ENCODE data around the gene RCCD1.
"Not testable (repeated sequence)": the region's sequence is repeated elsewhere in the genome, so short reads cannot be mapped to it uniquely, and the experiment has no call there.

Gene RCCD1, protein sequence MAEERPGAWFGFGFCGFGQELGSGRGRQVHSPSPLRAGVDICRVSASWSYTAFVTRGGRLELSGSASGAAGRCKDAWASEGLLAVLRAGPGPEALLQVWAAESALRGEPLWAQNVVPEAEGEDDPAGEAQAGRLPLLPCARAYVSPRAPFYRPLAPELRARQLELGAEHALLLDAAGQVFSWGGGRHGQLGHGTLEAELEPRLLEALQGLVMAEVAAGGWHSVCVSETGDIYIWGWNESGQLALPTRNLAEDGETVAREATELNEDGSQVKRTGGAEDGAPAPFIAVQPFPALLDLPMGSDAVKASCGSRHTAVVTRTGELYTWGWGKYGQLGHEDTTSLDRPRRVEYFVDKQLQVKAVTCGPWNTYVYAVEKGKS

GRCh38 chr15:90954712-90955623 is at the start of gene RCCD1:
RCCD1 (plus strand) TSS chr15:90954884; CDS start chr15:90956735, 1,851 bp downstream.
- peak; percentile 97 for DNase-seq

DNA sequence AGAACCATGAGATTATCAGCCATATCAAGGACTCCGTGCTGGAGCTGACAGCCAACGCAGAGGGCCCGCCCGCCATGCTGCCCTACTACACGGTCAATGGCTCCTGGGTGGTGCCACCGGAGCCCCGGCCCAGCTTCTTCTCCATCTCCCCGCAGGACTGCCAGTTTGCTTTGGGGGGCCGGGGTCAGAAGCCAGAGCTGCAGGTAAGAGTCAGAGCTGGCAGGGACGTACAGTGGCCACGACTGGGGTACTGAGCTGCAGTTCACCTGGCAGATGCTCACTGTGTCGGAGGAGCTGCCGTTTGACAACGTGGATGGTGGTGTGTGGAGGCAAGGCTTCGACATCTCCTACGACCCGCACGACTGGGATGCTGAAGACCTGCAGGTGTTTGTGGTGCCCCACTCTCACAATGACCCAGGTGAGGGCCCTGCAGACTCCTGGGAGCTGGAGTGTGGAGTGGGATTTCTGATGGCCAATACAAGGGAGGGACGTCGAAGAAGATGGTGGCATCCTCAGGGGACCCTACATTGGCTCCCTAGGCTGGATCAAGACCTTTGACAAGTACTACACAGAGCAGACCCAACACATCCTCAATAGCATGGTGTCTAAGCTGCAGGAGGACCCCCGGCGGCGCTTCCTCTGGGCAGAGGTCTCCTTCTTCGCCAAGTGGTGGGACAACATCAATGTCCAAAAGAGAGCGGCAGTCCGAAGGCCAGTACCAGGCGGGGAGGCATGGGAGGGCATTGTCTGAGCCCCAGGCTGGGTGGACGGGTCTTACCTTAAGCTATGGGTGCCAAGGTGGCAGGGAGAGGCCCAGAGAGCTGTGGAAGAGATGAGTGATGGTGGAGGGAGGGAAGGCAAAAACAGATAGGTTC is 49.1 kb upstream of the RCCD1 start:
- DNase-seq, result no peak

GRCh38 chr15:90906181-90906849 is 48.4 kb upstream of the RCCD1 start:
- DNase-seq, result no peak

- no peak for DNase-seq
Observed at GRCh38 chr15:90907051-90907660, 47.5 kb upstream of the RCCD1 start.

GRCh38 chr15:90907838-90908507 is 46.7 kb upstream of the RCCD1 start:
- DNase-seq, result no peak

DNA sequence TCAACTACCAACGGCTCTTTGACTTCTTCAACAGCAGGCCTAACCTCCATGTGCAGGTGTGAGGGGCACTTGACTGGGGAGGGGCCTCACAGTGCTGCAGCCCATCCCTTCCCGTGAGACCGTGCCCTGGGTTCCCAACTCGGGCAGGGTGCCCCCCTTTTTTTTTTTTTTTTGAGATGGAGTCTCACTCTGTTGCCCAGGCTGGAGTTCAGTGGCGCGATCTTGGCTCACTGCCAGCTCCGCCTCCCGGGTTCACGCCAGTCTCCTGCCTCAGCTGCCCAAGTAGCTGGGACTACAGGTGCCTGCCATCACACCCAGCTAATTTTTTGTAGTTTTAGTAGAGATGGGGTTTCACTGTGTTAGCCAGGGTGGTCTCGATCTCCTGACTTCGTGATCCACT is 45.2 kb upstream of the RCCD1 start:
- not testable (repeated sequence) for DNase-seq

- DNase-seq, result no peak
Observed at GRCh38 chr15:90909976-90910375, 44.7 kb upstream of the RCCD1 start.

GRCh38 chr15:90910441-90911301 is 44.0 kb upstream of the RCCD1 start:
- no peak for DNase-seq

DNA sequence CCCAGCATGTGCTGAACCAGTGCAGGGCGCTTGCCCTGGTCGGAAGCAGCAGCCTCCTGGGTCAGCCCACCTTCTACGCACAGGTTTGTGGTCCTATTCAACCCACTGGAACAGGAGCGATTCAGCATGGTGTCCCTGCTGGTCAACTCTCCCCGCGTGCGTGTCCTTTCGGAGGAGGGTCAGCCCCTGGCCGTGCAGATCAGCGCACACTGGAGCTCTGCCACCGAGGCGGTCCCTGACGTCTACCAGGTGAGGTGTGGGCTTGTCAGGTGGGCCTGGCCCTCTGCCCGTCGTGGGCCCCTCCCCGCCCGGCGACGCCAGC is 43.4 kb upstream of the RCCD1 start:
- no peak for DNase-seq

DNA sequence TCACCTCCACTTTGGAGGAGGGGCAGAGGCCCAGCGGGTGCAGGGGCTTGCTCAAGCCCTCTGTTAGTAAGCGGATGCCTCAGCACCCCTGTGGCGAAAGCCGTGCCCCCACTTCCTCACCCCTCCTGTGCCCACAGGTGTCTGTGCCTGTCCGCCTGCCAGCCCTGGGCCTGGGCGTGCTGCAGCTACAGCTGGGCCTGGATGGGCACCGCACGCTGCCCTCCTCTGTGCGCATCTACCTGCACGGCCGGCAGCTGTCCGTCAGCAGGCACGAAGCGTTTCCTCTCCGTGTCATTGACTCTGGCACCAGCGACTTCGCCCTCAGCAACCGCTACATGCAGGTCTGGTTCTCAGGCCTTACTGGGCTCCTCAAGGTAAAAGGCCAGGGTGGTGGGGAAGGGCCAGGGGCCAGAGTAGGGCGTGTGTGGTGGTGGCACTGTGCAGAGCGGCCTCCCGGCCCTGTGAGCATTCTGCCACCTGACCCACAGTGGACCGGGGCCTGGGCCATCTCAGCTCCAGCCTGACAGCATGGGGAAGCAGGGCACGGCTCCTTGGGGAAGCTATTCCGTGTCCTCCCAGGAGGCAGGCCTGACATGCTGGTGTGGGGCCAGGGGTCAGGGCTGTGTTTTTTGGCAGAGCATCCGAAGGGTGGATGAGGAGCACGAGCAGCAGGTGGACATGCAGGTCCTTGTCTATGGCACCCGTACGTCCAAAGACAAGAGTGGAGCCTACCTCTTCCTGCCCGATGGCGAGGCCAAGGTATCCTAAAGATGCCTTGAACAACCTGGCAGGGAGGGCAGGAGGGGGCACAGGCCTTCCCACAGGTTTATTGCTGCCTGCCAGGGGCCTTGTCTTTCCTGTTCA is 42.5 kb upstream of the RCCD1 start:
- no peak for DNase-seq

- no peak for DNase-seq
Observed at GRCh38 chr15:90912770-90913075, 42.0 kb upstream of the RCCD1 start.

DNA sequence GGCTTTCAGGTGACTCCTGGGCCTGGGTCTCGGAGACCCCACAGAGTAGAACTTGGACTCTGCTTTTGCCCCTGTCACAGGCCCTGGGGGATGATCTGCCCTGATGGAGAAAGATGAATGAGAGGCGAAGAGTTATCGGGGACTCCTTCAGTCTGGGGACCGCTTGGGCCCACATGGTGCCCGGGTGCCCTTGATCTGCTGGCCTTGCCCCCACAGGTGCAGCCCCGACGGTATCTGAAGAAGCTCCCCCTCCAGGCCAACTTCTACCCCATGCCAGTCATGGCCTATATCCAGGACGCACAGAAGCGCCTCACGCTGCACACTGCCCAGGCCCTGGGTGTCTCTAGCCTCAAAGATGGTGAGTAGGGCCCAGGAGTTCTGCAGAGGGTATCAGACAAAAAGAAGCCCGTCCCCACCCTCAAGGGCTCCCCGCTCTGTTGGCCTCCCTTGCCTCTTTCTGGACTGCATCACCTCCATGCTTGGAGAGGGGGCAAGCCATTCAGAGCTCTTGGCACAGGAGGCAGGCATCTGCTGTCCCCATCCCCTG is 41.2 kb upstream of the RCCD1 start:
- no peak for DNase-seq

GRCh38 chr15:90914305-90915080 is 40.2 kb upstream of the RCCD1 start:
- no peak for DNase-seq

- DNase-seq, result no peak
Observed at GRCh38 chr15:90915216-90915807, 39.4 kb upstream of the RCCD1 start.

DNA sequence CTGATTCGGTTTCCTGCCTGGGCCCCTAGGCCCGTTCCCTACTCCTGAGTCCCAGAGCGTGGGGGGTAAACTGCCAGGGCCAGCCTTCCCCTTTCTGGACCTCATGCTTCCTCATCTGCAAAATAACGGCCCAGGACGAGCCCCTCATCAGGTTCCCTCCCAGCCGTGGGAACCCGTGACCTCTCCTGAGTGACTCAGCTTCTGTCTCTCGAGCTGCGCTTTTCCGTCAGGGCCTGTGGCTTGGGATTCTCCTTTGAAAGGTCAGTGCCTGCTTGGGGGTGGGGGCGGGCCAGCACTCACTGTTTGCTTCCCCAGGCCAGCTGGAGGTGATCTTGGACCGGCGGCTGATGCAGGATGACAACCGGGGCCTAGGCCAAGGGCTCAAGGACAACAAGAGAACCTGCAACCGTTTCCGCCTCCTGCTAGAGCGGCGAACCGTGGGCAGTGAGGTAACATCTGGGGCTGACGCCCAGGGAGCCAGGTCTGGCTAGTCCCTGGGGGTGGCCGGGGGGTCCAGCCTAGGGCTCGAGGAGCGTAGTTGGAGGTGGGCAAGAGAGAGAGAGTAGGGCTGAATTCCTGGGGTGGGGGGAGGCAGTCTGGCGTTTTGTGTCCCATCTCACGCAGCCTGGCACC is 38.8 kb upstream of the RCCD1 start:
- no peak for DNase-seq

DNA sequence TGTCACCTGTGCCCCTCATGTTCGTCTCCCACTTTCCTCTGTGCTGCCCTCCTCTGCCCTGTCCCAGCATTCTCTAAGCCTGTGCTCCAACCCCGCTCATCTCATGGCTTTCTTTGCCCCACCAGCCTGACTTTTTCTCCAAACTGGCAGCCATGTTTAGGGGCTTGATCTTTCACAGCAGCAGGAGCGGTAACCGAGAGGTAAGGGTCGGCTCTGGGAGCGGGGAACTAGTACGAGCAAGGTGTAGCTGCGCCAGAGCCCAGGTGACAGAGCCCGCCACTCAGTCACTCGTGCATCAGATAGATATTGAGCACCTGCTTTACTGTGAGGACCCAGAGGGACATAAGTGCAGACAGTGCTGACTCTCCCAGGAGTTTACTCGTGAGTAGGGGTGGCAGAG is 38.2 kb upstream of the RCCD1 start:
- no peak for DNase-seq

- no peak for DNase-seq
Observed at GRCh38 chr15:90917569-90917968, 37.1 kb upstream of the RCCD1 start.

All from activated CD4-positive, alpha-beta T cell treated with anti-CD3 and anti-CD28 coated beads, Interleukin-2, amount 50 U/mL, for 16 hours (primary cell).